ENCODE measurements around the gene SRGAP2B. TPM values are rescaled to one million over a fixed set of nuclear protein-coding genes. Genes with fewer than 3 reads are reported as not detected.
A peak's percentile ranks its signal among the peaks of the same experiment; 100 is the strongest.
"Not testable (repeated sequence)": the region's sequence is repeated elsewhere in the genome, so short reads cannot be mapped to it uniquely, and the experiment has no call there.

The SRGAP2B gene
- total and polyA plus RNA-seq, 2 of the 4 experiments (the other 2 are of a cell fraction), result 15.9 to 50.7 TPM

DNA sequence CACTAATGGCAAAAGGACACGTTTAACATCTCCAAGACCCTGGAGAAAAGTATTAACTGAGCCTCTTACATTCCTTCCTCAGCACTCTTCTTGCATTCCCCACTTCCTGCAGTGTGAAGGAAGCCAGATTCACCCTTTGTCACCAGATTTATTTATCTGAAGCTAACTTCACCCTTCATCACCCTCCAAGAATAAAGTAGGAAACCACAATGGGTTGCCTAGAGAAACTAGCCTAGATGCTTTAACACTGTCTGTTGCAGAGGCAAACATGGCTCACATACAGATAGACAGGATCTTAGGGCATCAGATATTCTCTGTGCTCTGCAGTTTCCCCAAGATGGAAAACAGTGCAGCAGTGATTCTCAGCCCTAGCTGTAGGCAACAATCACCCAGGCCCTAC is 147.6 kb downstream of the SRGAP2B start:
- H4K91ac ChIP-seq (ENCODE audit: insufficient read depth, low read depth, low read length); H3K4me1 ChIP-seq (ENCODE audit: control insufficient read depth, insufficient read depth, low read length); H3K56ac ChIP-seq (ENCODE audit: extremely low read depth, insufficient read depth, low read length); H4K5ac ChIP-seq (ENCODE audit: low read depth, low read length); intact Hi-C loops (cut with micrococcal nuclease); POLR2A ChIA-PET (ENCODE audit: unreplicated experiment); H2AK5ac ChIP-seq (ENCODE audit: low read depth, low read length); H4K8ac ChIP-seq (ENCODE audit: low read depth in 2 of 2, low read length in 2 of 2); H3K79me1 ChIP-seq (ENCODE audit: low read depth in 1 of 2, low read length in 2 of 2); H3K36me3 ChIP-seq (ENCODE audit: control insufficient read depth, insufficient read depth, low read length); H3K27me3 ChIP-seq (ENCODE audit: control insufficient read depth, insufficient read depth, low read length); H3K27ac ChIP-seq (ENCODE audit: insufficient read depth, low read length); H3K9ac ChIP-seq (ENCODE audit: low read depth, low read length); H4K20me1 ChIP-seq (ENCODE audit: insufficient read depth, low read length); H2AK9ac ChIP-seq (replicated peaks; ENCODE audit: low read depth, low read length, poor library complexity); H3K4me2 ChIP-seq (ENCODE audit: low read depth, low read length); H2BK5ac ChIP-seq (ENCODE audit: low read depth, low read length, poor library complexity, severe bottlenecking); H2BK20ac ChIP-seq (ENCODE audit: low read depth, low read length); H2AFZ ChIP-seq (replicated peaks; ENCODE audit: low read length, poor library complexity); H3K4ac ChIP-seq (ENCODE audit: low read depth, low read length); BruUV-seq (replicated peaks); H2BK15ac ChIP-seq (ENCODE audit: low read depth, low read length); DNase-seq; H3K9me1 ChIP-seq (ENCODE audit: insufficient read depth, low read length); H2BK120ac ChIP-seq (ENCODE audit: low read depth, low read length); CTCF ChIA-PET; H3K4me3 ChIP-seq (ENCODE audit: insufficient read depth, low read depth, low read length); H3K23ac ChIP-seq (ENCODE audit: low read depth, low read length); H3K9me3 ChIP-seq (ENCODE audit: control insufficient read depth, insufficient read depth, low read length); dilution Hi-C loops (cut with HindIII; ENCODE audit: low sequenced_read_pairs, unreplicated experiment); H3K18ac ChIP-seq (ENCODE audit: low read depth, low read length); H3K14ac ChIP-seq (replicated peaks; ENCODE audit: low read depth, low read length); in situ Hi-C loops (cut with MboI; ENCODE audit: low sequenced_read_pairs): not testable (repeated sequence)
- no CpG with 5 or more reads among the region's 1 CpG for WGBS, 2 experiments (ENCODE audit: extremely low coverage in 2 of 2, insufficient read length in 1 of 2)
- ATAC-seq (ENCODE audit: low read depth), result peak; percentile 67

DNA sequence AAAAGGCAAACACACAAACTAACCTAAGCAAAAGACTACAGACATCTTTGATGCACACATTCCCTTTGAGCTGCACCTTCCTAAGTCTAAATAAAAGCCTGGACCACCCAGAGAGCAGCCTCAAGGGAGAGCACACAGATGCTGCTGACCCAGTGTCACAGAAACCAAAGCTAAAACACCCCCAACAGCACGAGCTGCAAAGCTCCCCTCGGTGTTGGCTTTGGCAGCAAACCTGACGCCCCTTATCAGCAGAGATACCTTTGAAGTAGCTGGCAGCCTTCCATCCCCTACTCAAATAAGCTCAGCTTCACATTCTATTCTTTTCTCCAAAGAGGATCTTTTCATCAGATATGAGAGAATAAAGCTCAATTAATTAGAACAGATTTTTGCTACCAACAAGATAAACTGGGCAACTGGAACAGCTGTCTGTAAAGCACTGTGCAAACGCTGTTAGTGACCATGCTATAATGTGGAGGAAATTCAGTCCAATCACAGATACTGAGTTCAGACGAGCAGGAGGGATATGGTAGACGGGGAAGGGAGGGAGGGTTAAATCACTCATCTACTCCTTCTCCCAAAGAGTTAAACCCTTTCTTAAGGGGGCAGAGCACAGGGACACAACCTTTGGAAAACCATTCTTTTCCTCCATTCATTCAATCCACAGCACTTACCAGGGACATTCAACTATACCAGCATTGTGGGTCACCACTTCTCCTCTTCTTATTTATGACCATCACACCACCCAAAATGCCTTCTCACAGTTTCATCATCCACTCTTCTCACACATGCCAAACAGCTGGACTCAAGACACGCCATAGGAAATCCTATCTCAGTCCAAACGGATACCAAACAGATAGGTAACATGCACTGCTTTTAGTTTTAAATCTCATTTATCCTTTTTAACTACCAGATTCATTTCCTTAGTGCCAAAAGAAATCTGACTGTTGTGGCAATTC is 148.3 kb downstream of the SRGAP2B start:
- H3K14ac ChIP-seq (replicated peaks; ENCODE audit: low read depth, low read length); H4K8ac ChIP-seq (ENCODE audit: low read depth in 2 of 2, low read length in 2 of 2); H3K9me3 ChIP-seq (ENCODE audit: control insufficient read depth, insufficient read depth, low read length); H4K91ac ChIP-seq (ENCODE audit: insufficient read depth, low read depth, low read length); H2AK9ac ChIP-seq (replicated peaks; ENCODE audit: low read depth, low read length, poor library complexity); H4K5ac ChIP-seq (ENCODE audit: low read depth, low read length); H3K36me3 ChIP-seq (ENCODE audit: control insufficient read depth, insufficient read depth, low read length); H3K9me1 ChIP-seq (ENCODE audit: insufficient read depth, low read length); POLR2A ChIA-PET (ENCODE audit: unreplicated experiment); H2BK20ac ChIP-seq (ENCODE audit: low read depth, low read length); H2AFZ ChIP-seq (replicated peaks; ENCODE audit: low read length, poor library complexity); H3K79me1 ChIP-seq (ENCODE audit: low read depth in 1 of 2, low read length in 2 of 2); H2BK15ac ChIP-seq (ENCODE audit: low read depth, low read length); H3K4ac ChIP-seq (ENCODE audit: low read depth, low read length); in situ Hi-C loops (cut with MboI; ENCODE audit: low sequenced_read_pairs); H3K4me1 ChIP-seq (ENCODE audit: control insufficient read depth, insufficient read depth, low read length); H3K23ac ChIP-seq (ENCODE audit: low read depth, low read length); BruUV-seq (replicated peaks); H3K4me3 ChIP-seq (ENCODE audit: insufficient read depth, low read depth, low read length); H2AK5ac ChIP-seq (ENCODE audit: low read depth, low read length); H3K27ac ChIP-seq (ENCODE audit: insufficient read depth, low read length); DNase-seq; intact Hi-C loops (cut with micrococcal nuclease); CTCF ChIA-PET; H2BK5ac ChIP-seq (ENCODE audit: low read depth, low read length, poor library complexity, severe bottlenecking); H4K20me1 ChIP-seq (ENCODE audit: insufficient read depth, low read length); dilution Hi-C loops (cut with HindIII; ENCODE audit: low sequenced_read_pairs, unreplicated experiment); H3K4me2 ChIP-seq (ENCODE audit: low read depth, low read length); H3K56ac ChIP-seq (ENCODE audit: extremely low read depth, insufficient read depth, low read length); H3K9ac ChIP-seq (ENCODE audit: low read depth, low read length); H3K18ac ChIP-seq (ENCODE audit: low read depth, low read length); H3K27me3 ChIP-seq (ENCODE audit: control insufficient read depth, insufficient read depth, low read length); H2BK120ac ChIP-seq (ENCODE audit: low read depth, low read length): not testable (repeated sequence)
- ATAC-seq (ENCODE audit: low read depth), result peak; percentile 27; the same call in 1 of the 2 replicates
- WGBS, 2 experiments (ENCODE audit: extremely low coverage in 2 of 2, insufficient read length in 1 of 2), result no CpG with 5 or more reads among the region's 8 CpGs
